ENCODE data around the gene SCAF11. TPM values are rescaled to one million over a fixed set of nuclear protein-coding genes. Genes with fewer than 3 reads are reported as not detected.

Gene SCAF11
- polyA plus RNA-seq, 2 of the 4 experiments (the other 2 are of a cell fraction) = 43.0 to 110 TPM

GRCh38 chr12:45893240-45893639 is 97.1 kb downstream of the SCAF11 start:
- ChIA-PET POLR2A (no interaction called here), CTCF (no interaction called here)
- H3K4me2 ChIP-seq = no peak overlapping the region
- FAIRE-seq (no peak), ATAC-seq (peak; percentile 73 to 81; a peak in 5 of 6 replicates), DNase-seq (ENCODE audit: low read depth in 1 of 2, low spot score in 1 of 2) (peak in 1 of 2 experiments; percentile 45)
- WGBS (ENCODE audit: missing lambda C conversion rate) = 73% methylated on average over 4 of the region's 4 CpGs
- H3K9me3 ChIP-seq = no peaks in the 10 kb centered on the region
- H3K4me1 ChIP-seq = no peaks in the 10 kb centered on the region
- TF ChIP-seq REST (IDR thresholded peaks at IDR 0.05) (no peak), TP53 (CRISPR knock-in tag; IDR thresholded peaks at IDR 0.05) (no peak), FOSL2 (IDR thresholded peaks at IDR 0.05) (no peak), FOSL2 (CRISPR knock-in tag; IDR thresholded peaks at IDR 0.05) (no peak), RAD21 (conservative IDR thresholded peaks at IDR 0.05 in 1 of 2, IDR thresholded peaks at IDR 0.05 in 1 of 2) (peak in 1 of 2 experiments; percentile 18; a peak in 1 of 5 replicates), RNF2 (IDR thresholded peaks at IDR 0.05; ENCODE audit: borderline replicate concordance, low read depth) (no peak), EHF (CRISPR knock-in tag; IDR thresholded peaks at IDR 0.05) (no peak), CTCF (IDR thresholded peaks at IDR 0.05) (peak; percentile 11; the same call in 1 of the 3 replicates), HOXB13 (CRISPR knock-in tag; IDR thresholded peaks at IDR 0.05; ENCODE audit: low read depth) (no peak), ESRRA (IDR thresholded peaks at IDR 0.05; ENCODE audit: borderline replicate concordance, low read length) (no peak), TFCP2L1 (CRISPR knock-in tag; IDR thresholded peaks at IDR 0.05) (no peak), NPAS2 (CRISPR knock-in tag; IDR thresholded peaks at IDR 0.05; ENCODE audit: borderline replicate concordance) (no peak), JUNB (IDR thresholded peaks at IDR 0.05) (no peak), CEBPB (IDR thresholded peaks at IDR 0.05) (no peak)
- H3K4me3 ChIP-seq = no peak overlapping the region
- no peak overlapping the region for H3K27ac ChIP-seq

- Histone ChIP-seq H3K4me3 (no peak overlapping the region), H3K9me3 (no peaks in the 10 kb centered on the region), H3K27ac (no peak overlapping the region), H3K4me2 (no peak overlapping the region), H3K4me1 (no peaks in the 10 kb centered on the region)
- peak; percentile 13 for FAIRE-seq
- 83% methylated on average over 2 of the region's 2 CpGs for WGBS (ENCODE audit: missing lambda C conversion rate)
- TF ChIP-seq REST (IDR thresholded peaks at IDR 0.05) = no peak
- no peak for TF ChIP-seq EHMT2 (IDR thresholded peaks at IDR 0.05; ENCODE audit: low read depth)
- no peak for TF ChIP-seq PHF8 (IDR thresholded peaks at IDR 0.05; ENCODE audit: borderline replicate concordance, low read depth)
- TF ChIP-seq KDM1A (IDR thresholded peaks at IDR 0.05; ENCODE audit: low read depth) = no peak
- no peak for TF ChIP-seq TP53 (CRISPR knock-in tag; IDR thresholded peaks at IDR 0.05)
- ChIA-PET POLR2A (no interaction called here), CTCF (no interaction called here)
- DNase-seq (ENCODE audit: low read depth in 1 of 2, low spot score in 1 of 2) = no peak
- ATAC-seq = no peak
Measured at GRCh38 chr12:45890276-45890675, 100.1 kb downstream of the SCAF11 start.

All from A549 (cell line).